HG03060 (cell line): ENCODE data around the gene MARVELD1.
A peak's percentile ranks its signal among the peaks of the same experiment; 100 is the strongest.

Experiments used
- ATAC-seq: cut with Tn5 transposase; IDR thresholded peaks from one replicate; pipeline ENCODE4 v1.9.1; 2021; ENCODE audit warnings: low read depth, moderate number of reproducible peaks; ENCODE audit not compliant: unreplicated experiment

The MARVELD1 gene

GRCh38 chr10:97719602-97720001 is 6.1 kb downstream of the MARVELD1 start:
- no peak for ATAC-seq

- no peak for ATAC-seq
Measured at GRCh38 chr10:97721871-97722780, 8.6 kb downstream of the MARVELD1 start.

- no peak for ATAC-seq
Measured at GRCh38 chr10:97723001-97723400, 9.5 kb downstream of the MARVELD1 start.

- no peak for ATAC-seq
Measured at GRCh38 chr10:97724341-97724941, 10.9 kb downstream of the MARVELD1 start.

- ATAC-seq = no peak
Measured at GRCh38 chr10:97726636-97727178, 13.2 kb downstream of the MARVELD1 start.

GRCh38 chr10:97729014-97729413 is 15.5 kb downstream of the MARVELD1 start:
- ATAC-seq = no peak

GRCh38 chr10:97731346-97732051 is 18.0 kb downstream of the MARVELD1 start:
- ATAC-seq = no peak

- ATAC-seq = no peak
Measured at GRCh38 chr10:97732052-97732359, 18.5 kb downstream of the MARVELD1 start.

GRCh38 chr10:97733256-97733655 is 19.7 kb downstream of the MARVELD1 start:
- ATAC-seq = no peak

GRCh38 chr10:97734021-97734420 is 20.5 kb downstream of the MARVELD1 start:
- ATAC-seq = no peak

GRCh38 chr10:97736403-97736901 is 22.9 kb downstream of the MARVELD1 start:
- peak; percentile 8 for ATAC-seq

GRCh38 chr10:97736902-97737769 is 23.6 kb downstream of the MARVELD1 start, which contains the start of gene ZFYVE27:
Gene ZFYVE27 (plus strand): TSS chr10:97737128. CDS start chr10:97738478, 1,350 bp downstream.
- peak; percentile 55 for ATAC-seq

- no peak for ATAC-seq
Measured at GRCh38 chr10:97737770-97738265, 24.3 kb downstream of the MARVELD1 start.

GRCh38 chr10:97738616-97739015 is 25.1 kb downstream of the MARVELD1 start:
- no peak for ATAC-seq

- ATAC-seq = no peak
Measured at GRCh38 chr10:97740613-97741012, 27.1 kb downstream of the MARVELD1 start.

- no peak for ATAC-seq
Measured at GRCh38 chr10:97743169-97743943, 29.8 kb downstream of the MARVELD1 start.

GRCh38 chr10:97744405-97745035 is 31.0 kb downstream of the MARVELD1 start:
- ATAC-seq = no peak

- ATAC-seq = no peak
Measured at GRCh38 chr10:97747573-97747972, 34.0 kb downstream of the MARVELD1 start.
